Hepatocyte (in vitro differentiated cells): ENCODE measurements around the gene MEIS2. TPM values are rescaled to one million over a fixed set of nuclear protein-coding genes. Genes with fewer than 3 reads are reported as not detected.

Experiments used
- DNase-seq: peaks from one replicate; pipeline ENCODE4 v3.0.0-alpha.2; 2016; ENCODE audit warnings: low spot score
- H2AFZ ChIP-seq: fragments of 200-600 bp; sonication (generic); 2 replicates; pipeline ENCODE4 v1.6.0; 2016; ENCODE audit warnings: antibody characterized with exemption, mild to moderate bottlenecking
- H3K27ac ChIP-seq: fragments of 200-600 bp; sonication (generic); 2 replicates; pipeline ENCODE4 v1.5.1; 2016; ENCODE audit warnings: mild to moderate bottlenecking
- H3K27me3 ChIP-seq: fragments of 200-600 bp; sonication (generic); 2 replicates; pipeline ENCODE4 v1.6.1; 2016
- H3K36me3 ChIP-seq: fragments of 200-600 bp; sonication (generic); replicated peaks from 2 replicates; pipeline ENCODE4 v1.5.1; 2016; ENCODE audit warnings: low read depth; ENCODE audit not compliant: insufficient read depth
- H3K4me1 ChIP-seq: fragments of 200-600 bp; sonication (generic); 2 replicates; pipeline ENCODE4 v1.5.1; 2016; ENCODE audit warnings: mild to moderate bottlenecking, moderate library complexity; ENCODE audit not compliant: insufficient read depth
- H3K4me2 ChIP-seq: fragments of 200-600 bp; sonication (generic); 2 replicates; pipeline ENCODE4 v1.6.0; 2016
- H3K4me3 ChIP-seq: fragments of 200-600 bp; sonication (generic); 2 replicates; pipeline ENCODE4 v1.5.1; 2016; ENCODE audit warnings: mild to moderate bottlenecking
- H3K79me2 ChIP-seq: fragments of 200-600 bp; sonication (generic); 2 replicates; pipeline ENCODE4 v1.6.0; 2017; ENCODE audit warnings: mild to moderate bottlenecking
- H3K9me2 ChIP-seq: fragments of 200-600 bp; sonication (generic); replicated peaks from 2 replicates; pipeline ENCODE4 v1.6.0; 2017; ENCODE audit warnings: mild to moderate bottlenecking; ENCODE audit not compliant: insufficient read depth
- H3K9me3 ChIP-seq: fragments of 200-600 bp; sonication (generic); 2 replicates; pipeline ENCODE4 v1.5.1; 2016; ENCODE audit warnings: low read depth, mild to moderate bottlenecking
- H4K20me1 ChIP-seq: fragments of 200-600 bp; sonication (generic); 2 replicates; pipeline ENCODE4 v1.6.0; 2016; ENCODE audit warnings: mild to moderate bottlenecking; ENCODE audit not compliant: insufficient read depth, poor library complexity, severe bottlenecking
- CTCF ChIP-seq: fragments of 200-600 bp; sonication (generic); IDR thresholded peaks from 2 replicates; pipeline ENCODE4 v1.5.1; 2016; ENCODE audit warnings: antibody characterized with exemption, mild to moderate bottlenecking; ENCODE audit not compliant: poor library complexity
- EZH2 ChIP-seq: fragments of 200-600 bp; sonication (generic); IDR thresholded peaks from 2 replicates; pipeline ENCODE4 v1.6.1; 2016; ENCODE audit warnings: antibody characterized with exemption, mild to moderate bottlenecking, borderline replicate concordance
- EZH2phosphoT487 ChIP-seq: fragments of 200-600 bp; sonication (generic); IDR thresholded peaks from one replicate; pipeline ENCODE4 v1.6.1; 2018; ENCODE audit warnings: antibody characterized with exemption, mild to moderate bottlenecking, low read depth, moderate library complexity; ENCODE audit not compliant: unreplicated experiment, severe bottlenecking
- WGBS: methylation state at CpG from one replicate; pipeline ENCODE4 v1.1.6; 2016; ENCODE audit warnings: low lambda C conversion rate; ENCODE audit errors: missing lambda C conversion rate; 5-methylcytosine and 5-hydroxymethylcytosine counted together
- polyA plus RNA-seq: library from polyadenylated mRNA; unstranded; fragments of >200 nt; fragmentation: Nextera tagmentation; extraction: Ambion mirVana; gene quantifications from 2 replicates; pipeline ENCODE4 v1.2.1, GENCODE V29; 2016
- total RNA-seq: library from RNA; depleted of rRNA; stranded (reverse); fragments of >200 nt; gene quantifications from 2 replicates; pipeline ENCODE4 v1.2.3, GENCODE V29; 2014

MEIS2 gene
- total and polyA plus RNA-seq, 2 experiments from 2014 or later = 20.6 to 33.5 TPM

- no peak for TF ChIP-seq EZH2phosphoT487
- no peak for TF ChIP-seq CTCF
- no peak for TF ChIP-seq EZH2
- 78% methylated on average over 4 of the region's 4 CpGs for WGBS
- Histone ChIP-seq H3K4me3 (no peak overlapping the region), H3K27ac (no peak overlapping the region), H3K36me3 (no peaks in the 10 kb centered on the region), H3K4me2 (no peak overlapping the region), H3K9me3 (no peaks in the 10 kb centered on the region), H2AFZ (no peak overlapping the region), H3K79me2 (no peaks in the 10 kb centered on the region), H4K20me1 (no peaks in the 10 kb centered on the region), H3K27me3 (no peaks in the 10 kb centered on the region), H3K4me1 (no peaks in the 10 kb centered on the region), H3K9me2 (no peaks in the 10 kb centered on the region)
- DNase-seq = no peak
These were observed 103.7 kb downstream of the MEIS2 start for GRCh38 chr15:36996538-36997181.

DNA sequence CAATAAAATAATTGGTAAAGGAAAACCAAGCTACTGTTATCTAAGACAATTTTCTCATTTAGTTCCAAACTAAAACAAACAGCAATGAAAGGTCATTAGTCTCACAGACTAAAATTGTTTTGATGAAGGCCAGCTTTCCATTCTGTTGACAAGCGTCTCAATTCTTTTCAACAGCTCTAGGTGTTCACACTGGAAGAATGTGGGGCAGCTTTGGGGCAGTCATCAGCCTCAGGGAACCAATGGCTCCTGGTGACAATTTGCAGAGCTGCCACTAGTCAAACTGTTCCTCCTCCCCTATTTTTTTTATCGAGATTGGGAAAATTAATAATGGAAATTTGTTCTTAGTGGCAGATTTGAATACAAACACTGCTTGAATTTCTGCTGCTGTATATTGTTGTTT, 104.2 kb downstream of the MEIS2 start:
- 75% methylated on average over 2 of the region's 2 CpGs for WGBS
- no peaks in the 10 kb centered on the region for H3K79me2 ChIP-seq
- no peak overlapping the region for H3K27ac ChIP-seq
- DNase-seq = no peak
- no peaks in the 10 kb centered on the region for H3K27me3 ChIP-seq
- no peak overlapping the region for H3K4me3 ChIP-seq
- H3K9me2 ChIP-seq = no peaks in the 10 kb centered on the region
- no peaks in the 10 kb centered on the region for H3K4me1 ChIP-seq
- H3K4me2 ChIP-seq = no peak overlapping the region
- H3K36me3 ChIP-seq = no peaks in the 10 kb centered on the region
- H2AFZ ChIP-seq = no peak overlapping the region
- TF ChIP-seq EZH2 (no peak), CTCF (no peak), EZH2phosphoT487 (no peak)
- H4K20me1 ChIP-seq = no peaks in the 10 kb centered on the region
- H3K9me3 ChIP-seq = no peaks in the 10 kb centered on the region

GRCh38 chr15:36994790-36995189, 105.6 kb downstream of the MEIS2 start:
- TF ChIP-seq CTCF (no peak), EZH2 (no peak), EZH2phosphoT487 (no peak)
- no peaks in the 10 kb centered on the region for H3K9me2 ChIP-seq
- no peaks in the 10 kb centered on the region for H3K27me3 ChIP-seq
- H3K27ac ChIP-seq = no peak overlapping the region
- no peak overlapping the region for H3K4me3 ChIP-seq
- H3K9me3 ChIP-seq = no peaks in the 10 kb centered on the region
- WGBS = 58% methylated on average over 8 of the region's 8 CpGs
- no peaks in the 10 kb centered on the region for H3K4me1 ChIP-seq
- H3K4me2 ChIP-seq = no peak overlapping the region
- no peaks in the 10 kb centered on the region for H3K36me3 ChIP-seq
- DNase-seq = no peak
- H2AFZ ChIP-seq = no peak overlapping the region
- no peaks in the 10 kb centered on the region for H4K20me1 ChIP-seq
- H3K79me2 ChIP-seq = no peaks in the 10 kb centered on the region
